ENCODE measurements around the gene EFNA5.
"Not testable (repeated sequence)": the region's sequence is repeated elsewhere in the genome, so short reads cannot be mapped to it uniquely, and the experiment has no call there.

Gene EFNA5

DNA sequence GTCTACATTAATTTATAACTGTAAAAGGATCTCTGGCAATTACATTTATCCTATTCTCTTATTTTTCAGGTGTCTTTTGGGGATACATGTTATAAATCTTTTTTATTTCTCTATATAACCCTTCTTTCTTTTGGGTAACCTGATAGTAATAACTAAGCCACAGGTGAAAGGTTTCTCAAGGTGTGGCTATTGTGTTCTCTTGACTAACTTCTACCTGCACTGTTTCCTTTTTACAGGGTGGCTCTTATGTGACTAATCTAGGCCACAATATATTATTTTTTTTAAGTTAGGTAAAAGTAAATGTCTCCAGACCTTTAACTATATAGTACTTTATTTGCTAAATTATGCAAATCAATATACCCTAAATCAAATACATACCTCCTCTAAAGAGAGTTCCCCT lies 193.2 kb downstream of the EFNA5 start:
- DNase-seq = no peak

DNA sequence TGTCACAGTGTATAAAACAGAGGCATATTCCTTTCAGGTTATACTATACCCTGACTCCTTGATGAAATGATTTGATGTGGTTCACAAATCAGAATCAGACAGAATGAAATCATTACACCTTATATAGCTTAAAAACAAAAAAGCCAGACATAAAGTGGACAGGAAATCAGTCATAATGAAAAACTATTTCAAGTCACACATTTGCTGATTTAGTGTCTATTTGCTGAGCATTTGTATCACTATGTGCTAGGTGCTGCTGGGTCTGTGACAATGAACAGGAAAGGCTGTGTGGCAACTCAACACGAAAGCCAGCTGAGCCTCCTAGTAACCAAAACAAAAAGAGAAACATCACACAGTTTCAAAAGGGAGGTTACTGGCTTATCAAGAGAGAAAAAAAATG lies 194.0 kb downstream of the EFNA5 start:
- DNase-seq = no peak

- DNase-seq = no peak
Observed at GRCh38 chr5:107474716-107475489, 195.8 kb downstream of the EFNA5 start.

DNA sequence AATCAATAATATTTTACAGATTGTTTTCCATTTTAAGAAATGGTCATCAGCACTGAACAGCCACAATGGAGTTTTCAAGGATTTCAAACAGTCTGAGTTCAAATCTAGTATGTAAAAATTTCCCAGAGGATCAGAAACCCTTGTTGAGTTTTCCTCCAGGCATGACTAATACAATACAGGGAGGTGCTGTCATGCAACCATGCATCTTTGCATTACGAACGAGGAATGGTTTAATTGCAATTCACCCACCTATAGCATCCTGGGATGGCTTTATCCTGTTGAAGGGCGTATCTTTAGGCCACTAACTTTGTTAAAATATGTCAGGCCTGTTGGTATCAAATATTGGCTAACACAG lies 196.4 kb downstream of the EFNA5 start:
- DNase-seq = no peak

- no peak for DNase-seq
Observed at GRCh38 chr5:107472620-107473064, 198.1 kb downstream of the EFNA5 start.

DNA sequence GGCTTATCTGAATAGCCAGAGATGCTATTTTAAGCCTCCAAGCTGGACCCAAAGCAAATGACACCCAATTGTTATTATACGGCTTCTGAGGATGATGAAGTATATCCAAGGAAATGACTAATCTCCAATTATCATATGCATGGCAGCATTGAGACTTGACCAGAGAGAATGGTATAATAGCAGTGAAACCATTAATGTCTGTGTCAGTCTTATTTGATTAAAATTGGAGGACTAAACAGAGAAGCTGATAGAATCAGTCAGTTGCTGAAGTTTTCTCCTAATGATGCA lies 200.5 kb downstream of the EFNA5 start:
- no peak for DNase-seq

GRCh38 chr5:107469485-107470294 lies 201.0 kb downstream of the EFNA5 start:
- no peak for DNase-seq

DNA sequence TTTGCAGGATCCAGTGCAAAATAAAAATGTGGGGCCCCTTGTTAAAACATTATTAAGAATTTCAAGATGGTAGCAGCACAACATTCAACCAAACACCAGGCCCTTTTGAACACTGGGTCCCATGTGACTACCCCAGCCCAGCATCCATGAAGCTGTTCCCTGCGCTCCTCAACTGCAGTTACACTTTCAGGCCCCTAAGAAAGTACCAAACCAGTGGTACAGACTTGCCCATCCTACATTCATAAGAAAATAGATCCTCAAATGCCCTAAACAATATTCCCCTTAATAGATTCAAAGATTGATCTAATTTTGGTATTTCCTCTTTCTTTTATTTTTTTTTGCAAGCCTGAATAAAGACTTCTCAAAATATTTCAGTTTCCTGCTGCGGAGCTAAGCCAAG lies 201.7 kb downstream of the EFNA5 start:
- DNase-seq = no peak

- no peak for DNase-seq
Observed at GRCh38 chr5:107468276-107468675, 202.5 kb downstream of the EFNA5 start.

DNA sequence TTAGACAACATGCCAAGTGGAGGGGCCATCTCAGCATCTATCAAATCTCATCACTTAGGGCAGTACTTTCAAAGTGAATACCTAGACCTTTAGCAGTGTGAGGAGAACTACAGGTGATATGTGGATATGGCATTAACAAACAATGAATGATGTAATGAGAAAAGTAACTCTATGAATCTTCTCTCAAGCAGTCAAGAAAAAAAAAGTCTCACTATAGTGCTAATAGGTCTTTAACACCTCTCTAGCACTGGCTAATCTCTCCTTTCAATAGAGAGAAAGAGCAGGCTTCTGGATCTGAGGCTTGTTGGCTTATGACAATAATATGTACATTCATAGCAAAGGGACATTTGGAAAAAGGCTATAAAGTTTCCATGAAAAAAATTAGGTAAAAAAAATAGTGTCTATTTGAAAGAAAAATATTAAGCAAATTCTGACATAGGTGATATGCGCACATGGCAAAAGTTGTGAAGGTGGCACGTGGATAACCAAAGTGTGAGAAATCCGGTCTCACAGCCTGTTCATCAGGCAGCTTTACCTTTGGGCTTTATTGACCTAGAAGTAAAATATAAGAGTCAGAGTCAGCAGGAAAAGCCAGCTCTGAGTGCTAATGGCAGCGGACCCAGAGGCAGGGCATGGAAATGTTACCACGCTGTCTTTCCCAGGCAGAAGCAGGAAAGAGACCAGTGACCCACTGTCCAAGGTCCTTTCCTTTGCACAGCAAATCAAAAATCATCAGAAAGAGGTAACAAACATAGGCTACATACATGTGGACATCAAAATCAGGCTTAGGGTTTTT lies 203.4 kb downstream of the EFNA5 start:
- DNase-seq = no peak

GRCh38 chr5:107466233-107466769 lies 204.4 kb downstream of the EFNA5 start:
- no peak for DNase-seq

GRCh38 chr5:107464876-107465275 lies 205.9 kb downstream of the EFNA5 start:
- no peak for DNase-seq

GRCh38 chr5:107464416-107464815 lies 206.3 kb downstream of the EFNA5 start:
- no peak for DNase-seq

DNA sequence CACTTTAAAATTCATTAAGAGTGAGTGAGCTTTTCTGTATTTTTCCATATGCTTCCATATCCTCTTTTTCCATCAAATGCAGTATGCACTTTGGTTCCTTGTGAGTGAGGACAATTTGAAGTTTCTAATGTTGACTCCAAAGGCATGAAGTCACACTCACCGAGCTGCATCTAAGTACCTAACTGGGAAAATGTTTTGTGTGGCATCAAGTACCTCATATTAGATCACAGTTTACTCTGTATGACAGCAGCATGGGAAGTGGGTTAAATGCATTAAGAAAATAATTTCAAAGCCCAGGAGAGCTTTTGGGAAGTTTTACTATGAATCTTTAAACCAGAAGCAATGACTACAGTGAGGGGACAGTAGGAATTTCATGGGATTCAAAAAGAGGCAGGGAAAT lies 207.0 kb downstream of the EFNA5 start:
- no peak for DNase-seq

GRCh38 chr5:107461770-107462169 lies 209.0 kb downstream of the EFNA5 start:
- no peak for DNase-seq

GRCh38 chr5:107460789-107461188 lies 209.9 kb downstream of the EFNA5 start:
- no peak for DNase-seq

GRCh38 chr5:107459605-107460004 lies 211.1 kb downstream of the EFNA5 start:
- no peak for DNase-seq

GRCh38 chr5:107458322-107458721 lies 212.4 kb downstream of the EFNA5 start:
- no peak for DNase-seq

GRCh38 chr5:107457881-107458280 lies 212.9 kb downstream of the EFNA5 start:
- no peak for DNase-seq

DNA sequence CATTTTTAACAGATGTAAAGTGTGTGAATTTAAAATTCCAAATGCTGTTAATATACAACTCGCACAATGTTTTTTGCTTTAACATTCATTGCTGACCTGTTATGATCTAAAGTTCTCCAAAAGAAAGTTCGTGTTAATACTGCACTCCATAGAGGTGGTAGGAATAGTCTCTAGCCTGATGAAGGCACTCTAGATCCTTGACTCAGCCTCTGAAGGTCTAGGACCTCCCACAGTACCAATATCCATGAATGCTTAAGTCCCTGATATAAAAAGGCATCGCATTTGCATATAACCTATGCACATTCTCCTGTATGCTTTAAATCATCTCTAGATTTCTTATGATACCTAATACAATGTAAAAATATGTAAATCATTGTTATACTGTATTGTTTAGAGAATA lies 213.6 kb downstream of the EFNA5 start:
- DNase-seq = no peak

DNA sequence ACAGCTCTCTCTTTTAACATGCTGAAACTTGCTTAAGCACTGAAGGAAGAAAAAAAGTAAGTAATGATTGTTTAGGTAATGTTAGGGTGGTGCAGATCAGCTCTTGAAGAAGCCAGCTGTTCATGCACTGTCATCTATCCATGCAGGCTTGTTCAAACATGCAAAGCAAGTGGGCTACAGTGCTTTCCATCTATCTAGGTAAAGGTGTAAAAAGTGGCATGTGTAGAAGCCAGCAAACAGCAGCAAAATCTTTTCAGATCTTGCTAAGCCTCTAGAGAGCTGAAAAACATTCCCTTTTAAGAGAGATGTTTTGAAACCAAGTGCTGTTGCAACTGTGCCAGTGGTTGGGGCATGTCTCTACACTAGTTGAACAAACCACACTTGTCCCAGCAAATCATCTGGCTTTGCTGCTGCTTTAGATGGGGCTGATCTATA lies 214.4 kb downstream of the EFNA5 start:
- DNase-seq = no peak

- no peak for DNase-seq
Observed at GRCh38 chr5:107455111-107455544, 215.6 kb downstream of the EFNA5 start.

DNA sequence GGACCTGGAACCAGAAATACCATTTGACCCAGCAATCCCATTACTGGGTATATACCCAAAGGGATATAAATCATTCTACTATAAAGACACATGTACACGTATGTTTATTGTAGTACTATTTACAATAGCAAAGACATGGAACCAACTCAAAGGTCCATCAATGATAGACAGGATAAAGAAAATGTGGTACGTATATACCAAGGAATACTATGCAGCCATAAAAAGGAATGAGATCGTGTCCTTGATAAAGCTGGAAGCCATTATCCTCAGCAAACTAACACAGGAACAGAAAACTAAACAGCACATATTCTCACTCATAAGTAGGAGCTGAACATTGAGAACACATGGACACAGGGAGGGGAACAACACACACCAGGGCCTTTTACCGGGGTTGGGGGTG lies 218.9 kb downstream of the EFNA5 start:
- DNase-seq = not testable (repeated sequence)
